Heart right ventricle (tissue), 16 donors: ENCODE data around the gene DYNAP. TPM values are rescaled to one million over a fixed set of nuclear protein-coding genes. Genes with fewer than 3 reads are reported as not detected.

ENCODE experiments used
- ATAC-seq, 8 donors: fragments of 200-7000 bp; cut with Tn5 transposase; one replicate each; pipeline ENCODE4 v1.9.1; 2020; ENCODE audit warnings: mild to moderate bottlenecking in 8 of 8, moderate library complexity in 8 of 8, moderate number of reproducible peaks in 1 of 8
- DNase-seq, 2 donors: peaks; one replicate each; pipeline ENCODE4 v3.0.0-alpha.2; 2020
- H3K27ac ChIP-seq, 10 donors: fragments of 200-600 bp; sonication (generic) in 2 of 10; one replicate each; pipeline versions ENCODE4 v1.5.0 to v1.8.0; 2020 to 2022; ENCODE audit warnings: mild to moderate bottlenecking in 3 of 10
- H3K27me3 ChIP-seq, 7 donors: fragments of 200-600 bp; one replicate each; pipeline ENCODE4 v1.8.0; 2021 to 2022; ENCODE audit warnings: mild to moderate bottlenecking in 2 of 7
- H3K36me3 ChIP-seq, 9 donors: fragments of 200-600 bp; sonication (generic) in 1 of 9; one replicate each; pipeline versions ENCODE4 v1.5.0 to v1.8.0; 2020 to 2022; ENCODE audit warnings: mild to moderate bottlenecking in 2 of 9
- H3K4me1 ChIP-seq, 9 donors: fragments of 200-600 bp; sonication (generic) in 1 of 9; one replicate each; pipeline versions ENCODE4 v1.5.0 to v1.8.0; 2020 to 2022; ENCODE audit warnings: mild to moderate bottlenecking in 4 of 9
- H3K4me3 ChIP-seq, 10 donors: fragments of 200-600 bp; sonication (generic) in 2 of 10; one replicate each; pipeline versions ENCODE4 v1.5.0 to v1.8.0; 2020 to 2022; ENCODE audit warnings: mild to moderate bottlenecking in 7 of 10, moderate library complexity in 2 of 10
- H3K9me3 ChIP-seq, 11 donors: fragments of 200-600 bp in 10 of 11; sonication (generic) in 2 of 11; one replicate each; pipeline versions ENCODE4 v1.5.0 to v1.8.0; 2013 to 2022; ENCODE audit warnings: mild to moderate bottlenecking in 2 of 11, control low read depth in 1 of 11, moderate library complexity in 1 of 11
- CTCF ChIP-seq, 9 donors: fragments of 200-600 bp; sonication (generic) in 2 of 9; IDR thresholded peaks; one replicate each; pipeline versions ENCODE4 v1.5.0 to v1.8.0; 2021 to 2022; ENCODE audit warnings: antibody characterized with exemption in 9 of 9, mild to moderate bottlenecking in 5 of 9, moderate library complexity in 1 of 9
- WGBS, 2 donors: extraction: QIAGEN DNeasy Blood & Tissue Kit; methylation state at CpG; one replicate each; pipeline ENCODE4 v1.1.7; 2013; ENCODE audit warnings: inconsistent platforms in 1 of 2; 5-methylcytosine and 5-hydroxymethylcytosine counted together
- intact Hi-C, 10 donors: fragments of 100-400 bp; cut with DNase I; formaldehyde crosslinking; loops; one replicate each; pipeline versions ENCODE4 v1.11.1 to v1.14.2; 2022
- long read RNA-seq, 3 donors: library from polyadenylated mRNA; unstranded; transcript quantifications; one replicate each; pipeline ENCODE4 v2.0.0, GENCODE V29; 2020 to 2021
- polyA plus RNA-seq, 2 donors: library from polyadenylated mRNA; stranded (reverse); fragments of 200-250 nt; gene quantifications; one replicate each; pipeline ENCODE4 v1.2.3, GENCODE V29; 2013
- total RNA-seq, 10 donors: library from RNA; stranded (reverse); fragmentation: NEBNext Ultra II Directional in 3 of 10; extraction: Animal tissue kit (Norgen Biotek cat#: 25700) in 3 of 10; gene quantifications; one replicate each; pipeline versions ENCODE4 v1.2.1 to v1.2.4, GENCODE V29; 2021 to 2023
- donor health status: Arrhythmogenic right ventricular cardiomyopathy.
- donor health status: ischemic (EF 13 %, LVEDD 7.1; RV severe dilation, severe dysfunction).
- donor health status: healthy with polysubstance abuse.
- donor health status: DM: no; HTN: yes; CAD: no.
- donor health status: DM: no; HTN: no; CAD: no.
- donor health status: ischemic (EF 25% LVEDD 6.9; RV normal size, moderate dysfunction).
- donor health status: ischemic (EF 25% LVEDD 5.7; RV mildly dilated, moderate dysfunction).
- donor health status: healthy.
- donor health status: DM: yes; HTN: yes; CAD: no.
- donor health status: Ischemic cardiomyopathy.
- donor health status: ischemic (EF 35%, LVEDD 5.7; RV mildly dilated, moderate dysfunction).
- donor health status: nonischemic (EF 11% LVEDD 7.7; RV severe dilation, severe dysfunction).
- donor health status: DM: yes; HTN: yes; CAD: no.
- donor health status: PGD.
- donor health status: ischemic (EF 29% LVEDD 5.4; RV normal size, mild dysfunction).
- donor health status: nonischemic (EF 23%, LVEDD 6.1; RV moderate dilation, normal function).

The DYNAP gene
- total RNA-seq: not detected
- not detected for polyA plus RNA-seq
- long read RNA-seq, donor 1: 0 reads
- long read RNA-seq, donor 2: 0 reads
- long read RNA-seq, donor 3: 0 reads

- Histone ChIP-seq H3K36me3 (no peaks in the 10 kb centered on the region), H3K27me3 (peaks cover 0 to 12% (median 0%) of the 10 kb centered on the region in 7 donors), H3K9me3 (no peaks in the 10 kb centered on the region), H3K4me3 (no peak within 1 kb of the TSS), H3K4me1 (no peaks in the 10 kb centered on the region), H3K27ac (no peak within 1 kb of the TSS)
- DNase-seq: no peak
- ATAC-seq: no peak
- intact Hi-C loops: no loop called here
- 76 to 87% methylated on average over 5 of the region's 5 CpGs for WGBS, 2 donors
- TF ChIP-seq CTCF (IDR thresholded peaks at IDR 0.05): no peak
Observed at GRCh38 chr18:54590945-54591344, at the start of gene DYNAP. Gene DYNAP, plus strand, starts transcription at chr18:54591245. Its CDS starts 38 bp downstream, at chr18:54591283.

GRCh38 chr18:54551590-54551989, 39.5 kb upstream of the DYNAP start:
- Histone ChIP-seq H3K4me3 (no peak overlapping the region), H3K27me3 (peaks cover 0 to 4% (median 0%) of the 10 kb centered on the region in 7 donors), H3K27ac (no peak overlapping the region), H3K4me1 (no peaks in the 10 kb centered on the region), H3K9me3 (peaks cover 0 to 20% (median 0%) of the 10 kb centered on the region in 11 donors), H3K36me3 (no peaks in the 10 kb centered on the region)
- no peak for DNase-seq
- TF ChIP-seq CTCF (IDR thresholded peaks at IDR 0.05): no peak
- intact Hi-C loops: loop anchor here in 4 of 10 donors (10.0 kb wide), 2 partner anchors 123 to 433 kb away; no protein-coding TSS in a partner anchor
- WGBS, 2 donors: 89 to 95% methylated on average over 1 of the region's 1 CpG
- no peak for ATAC-seq

GRCh38 chr18:54555286-54555685, 35.8 kb upstream of the DYNAP start:
- intact Hi-C loops: loop anchor here in 7 of 10 donors (5.0 to 10.0 kb wide), 4 partner anchors 117 to 430 kb away; no protein-coding TSS in a partner anchor
- WGBS, 2 donors: 57 to 59% methylated on average over 2 of the region's 2 CpGs
- no peaks in the 10 kb centered on the region for H3K4me1 ChIP-seq
- no peaks in the 10 kb centered on the region for H3K36me3 ChIP-seq
- H3K27ac ChIP-seq: no peak overlapping the region
- no peak overlapping the region for H3K4me3 ChIP-seq
- peaks cover 0 to 20% (median 0%) of the 10 kb centered on the region in 11 donors for H3K9me3 ChIP-seq
- peaks cover 0 to 4% (median 0%) of the 10 kb centered on the region in 7 donors for H3K27me3 ChIP-seq
- DNase-seq: no peak
- no peak for TF ChIP-seq CTCF (IDR thresholded peaks at IDR 0.05)
- no peak for ATAC-seq

- Histone ChIP-seq H3K27me3 (peaks cover 0 to 4% (median 0%) of the 10 kb centered on the region in 7 donors), H3K27ac (no peak overlapping the region), H3K4me3 (no peak overlapping the region), H3K9me3 (peaks cover 0 to 14% (median 0%) of the 10 kb centered on the region in 11 donors), H3K4me1 (no peaks in the 10 kb centered on the region), H3K36me3 (no peaks in the 10 kb centered on the region)
- ATAC-seq (no peak), DNase-seq (no peak)
- intact Hi-C loops: loop anchor here in 7 of 10 donors (5.0 to 10.0 kb wide), 4 partner anchors 116 to 429 kb away; no protein-coding TSS in a partner anchor
- TF ChIP-seq CTCF (IDR thresholded peaks at IDR 0.05): no peak
- WGBS, 2 donors: 30 to 70% methylated on average over 1 of the region's 1 CpG
Observed at GRCh38 chr18:54555996-54556395, 35.0 kb upstream of the DYNAP start.
